Neuronal stem cell (in vitro differentiated cells): ENCODE data around the gene C2orf69.

Experiments
- DNase-seq: peaks from one replicate; pipeline ENCODE4 v3.0.0-alpha.2; 2013; ENCODE audit warnings: low spot score
- H2AFZ ChIP-seq: one replicate; pipeline ENCODE4 v1.6.1; 2013; ENCODE audit warnings: mild to moderate bottlenecking, low read length, inconsistent platforms
- H2AK5ac ChIP-seq: 2 replicates; pipeline ENCODE4 v1.6.1; 2013; ENCODE audit warnings: low read depth, mild to moderate bottlenecking, inconsistent platforms, low read length, moderate library complexity, mixed read lengths
- H2BK120ac ChIP-seq: 2 replicates; pipeline ENCODE4 v1.6.1; 2013; ENCODE audit warnings: low read depth, mild to moderate bottlenecking, inconsistent platforms, low read length, moderate library complexity, mixed read lengths
- H2BK12ac ChIP-seq: one replicate; pipeline ENCODE4 v1.6.1; 2013; ENCODE audit warnings: low read length, inconsistent platforms
- H2BK15ac ChIP-seq: 2 replicates; pipeline ENCODE4 v1.6.1; 2013; ENCODE audit warnings: mild to moderate bottlenecking, low read length, inconsistent platforms, mixed read lengths
- H2BK5ac ChIP-seq: one replicate; pipeline ENCODE4 v1.6.1; 2013; ENCODE audit warnings: inconsistent platforms, mild to moderate bottlenecking, low read length, moderate library complexity
- H3K14ac ChIP-seq: one replicate; pipeline ENCODE4 v1.6.1; 2013; ENCODE audit warnings: low read length, inconsistent platforms
- H3K18ac ChIP-seq: 2 replicates; pipeline ENCODE4 v1.6.1; 2013; ENCODE audit warnings: low read length, inconsistent platforms
- H3K23ac ChIP-seq: 2 replicates; pipeline ENCODE4 v1.6.1; 2013; ENCODE audit warnings: low read depth, mild to moderate bottlenecking, mixed read lengths, low read length, inconsistent platforms; ENCODE audit not compliant: poor library complexity
- H3K27ac ChIP-seq: replicated peaks from 3 replicates; pipeline ENCODE4 v1.5.1; 2013; ENCODE audit warnings: low read length, inconsistent platforms
- H3K27me3 ChIP-seq, 3 experiments: 2 replicates each; pipeline ENCODE4 v1.6.1; 2013; ENCODE audit warnings: low read length in 3 of 3, mild to moderate bottlenecking in 2 of 3, inconsistent platforms in 1 of 3, low read depth in 1 of 3, mixed read lengths in 1 of 3, moderate library complexity in 1 of 3; ENCODE audit not compliant: control insufficient read depth in 3 of 3, insufficient read depth in 3 of 3
- H3K36me3 ChIP-seq, 2 donors: replicated peaks in 1 of 2; 2 replicates each; pipeline ENCODE4 v1.6.1; 2013; ENCODE audit warnings: low read length in 2 of 2; ENCODE audit not compliant: control insufficient read depth in 2 of 2, insufficient read depth in 2 of 2
- H3K4ac ChIP-seq: 2 replicates; pipeline ENCODE4 v1.6.1; 2013; ENCODE audit warnings: inconsistent platforms, mild to moderate bottlenecking, low read length, moderate library complexity
- H3K4me1 ChIP-seq, 2 donors: 1 replicate in 1 of 2; 2 replicates in 1 of 2; pipeline ENCODE4 v1.6.1; 2013; ENCODE audit warnings: low read length in 2 of 2, low read depth in 1 of 2; ENCODE audit not compliant: control insufficient read depth in 2 of 2, insufficient read depth in 1 of 2
- H3K4me2 ChIP-seq: one replicate; pipeline ENCODE4 v1.6.1; 2013; ENCODE audit warnings: mild to moderate bottlenecking, low read length, inconsistent platforms; ENCODE audit not compliant: insufficient read depth, poor library complexity, severe bottlenecking
- H3K4me3 ChIP-seq, 2 donors: 2 replicates each; pipeline ENCODE4 v1.5.1; 2013; ENCODE audit warnings: low read length in 2 of 2, mild to moderate bottlenecking in 2 of 2, inconsistent platforms in 1 of 2, moderate library complexity in 1 of 2
- H3K79me1 ChIP-seq: one replicate; pipeline ENCODE4 v1.6.1; 2013; ENCODE audit warnings: low read depth, mild to moderate bottlenecking, inconsistent platforms, low read length, moderate library complexity
- H3K9ac ChIP-seq: one replicate; pipeline ENCODE4 v1.6.1; 2013; ENCODE audit warnings: mild to moderate bottlenecking, low read depth, low read length, inconsistent platforms; ENCODE audit not compliant: poor library complexity
- H3K9me3 ChIP-seq, 2 donors: replicated peaks in 1 of 2; 2 replicates each; pipeline versions ENCODE3 to v1.6.1; 2013; ENCODE audit warnings: low read length in 2 of 2, mild to moderate bottlenecking in 2 of 2, inconsistent platforms in 1 of 2, low read depth in 1 of 2, mixed read lengths in 1 of 2, moderate library complexity in 1 of 2; ENCODE audit not compliant: control insufficient read depth in 2 of 2, insufficient read depth in 1 of 2
- H4K8ac ChIP-seq: one replicate; pipeline ENCODE4 v1.6.1; 2013; ENCODE audit warnings: low read depth, mild to moderate bottlenecking, inconsistent platforms, low read length, moderate library complexity
- H4K91ac ChIP-seq: one replicate; pipeline ENCODE4 v1.6.1; 2013; ENCODE audit warnings: low read length, low read depth, mild to moderate bottlenecking, inconsistent platforms; ENCODE audit not compliant: poor library complexity
- WGBS, 2 donors: extraction: QIAGEN DNeasy Blood & Tissue Kit; methylation state at CpG; one replicate each; pipeline ENCODE4 v1.1.7; 2013; ENCODE audit warnings: missing lambda C conversion rate in 2 of 2, mixed read lengths in 1 of 2; ENCODE audit not compliant: insufficient read length in 2 of 2, insufficient replicate concordance in 1 of 2; ENCODE audit errors: extremely low coverage in 2 of 2; 5-methylcytosine and 5-hydroxymethylcytosine counted together

C2orf69 gene

GRCh38 chr2:199875400-199875799 is 35.7 kb upstream of the C2orf69 start:
- H3K4ac ChIP-seq = no peak overlapping the region
- no peak overlapping the region for H3K18ac ChIP-seq
- no peak overlapping the region for H2BK12ac ChIP-seq
- H3K14ac ChIP-seq = no peak overlapping the region
- no peak overlapping the region for H2AFZ ChIP-seq
- H2AK5ac ChIP-seq = no peak overlapping the region
- no peak overlapping the region for H4K8ac ChIP-seq
- H2BK5ac ChIP-seq = no peak overlapping the region
- no CpG with 5 or more reads among the region's 1 CpG for WGBS, 2 donors
- no peak overlapping the region for H3K23ac ChIP-seq
- no peaks in the 10 kb centered on the region for H3K79me1 ChIP-seq
- no peaks in the 10 kb centered on the region for H3K27me3 ChIP-seq
- H3K4me2 ChIP-seq = no peak overlapping the region
- no peak overlapping the region for H2BK15ac ChIP-seq
- no peak for DNase-seq
- H2BK120ac ChIP-seq = no peak overlapping the region
- no peak overlapping the region for H4K91ac ChIP-seq
- peaks cover 4 to 9% of the 10 kb centered on the region in 2 donors for H3K9me3 ChIP-seq
- no peak overlapping the region for H3K4me3 ChIP-seq
- no peak overlapping the region for H3K9ac ChIP-seq
- H3K4me1 ChIP-seq = no peaks in the 10 kb centered on the region
- H3K27ac ChIP-seq = no peak overlapping the region
- H3K36me3 ChIP-seq = no peaks in the 10 kb centered on the region

- no peak overlapping the region for H3K4me2 ChIP-seq
- no peaks in the 10 kb centered on the region for H3K36me3 ChIP-seq
- no peak overlapping the region for H4K91ac ChIP-seq
- H3K4ac ChIP-seq = no peak overlapping the region
- no peak overlapping the region for H3K4me3 ChIP-seq
- no peak overlapping the region for H3K9ac ChIP-seq
- no peaks in the 10 kb centered on the region for H3K27me3 ChIP-seq
- peaks cover 0 to 4% of the 10 kb centered on the region in 2 donors for H3K9me3 ChIP-seq
- H2BK120ac ChIP-seq = no peak overlapping the region
- DNase-seq = no peak
- no peaks in the 10 kb centered on the region for H3K4me1 ChIP-seq
- no peak overlapping the region for H3K14ac ChIP-seq
- H4K8ac ChIP-seq = no peak overlapping the region
- no peak overlapping the region for H2AK5ac ChIP-seq
- H3K23ac ChIP-seq = no peak overlapping the region
- H2AFZ ChIP-seq = no peak overlapping the region
- no peak overlapping the region for H3K18ac ChIP-seq
- no peak overlapping the region for H2BK12ac ChIP-seq
- no peak overlapping the region for H2BK5ac ChIP-seq
- H3K79me1 ChIP-seq = no peaks in the 10 kb centered on the region
- H3K27ac ChIP-seq = no peak overlapping the region
- no peak overlapping the region for H2BK15ac ChIP-seq
These were observed 28.4 kb upstream of the C2orf69 start for GRCh38 chr2:199882667-199883066.

- Histone ChIP-seq H3K14ac (no peak overlapping the region), H3K4me3 (no peak overlapping the region), H2AK5ac (no peak overlapping the region), H3K18ac (no peak overlapping the region), H2BK120ac (no peak overlapping the region), H2AFZ (no peak overlapping the region), H3K4me2 (no peak overlapping the region), H3K36me3 (no peaks in the 10 kb centered on the region), H3K27me3 (no peaks in the 10 kb centered on the region), H4K8ac (no peak overlapping the region), H3K9ac (no peak overlapping the region), H3K4ac (no peak overlapping the region), H3K79me1 (no peaks in the 10 kb centered on the region), H3K23ac (no peak overlapping the region), H2BK12ac (no peak overlapping the region), H2BK5ac (no peak overlapping the region), H3K9me3 (no peaks in the 10 kb centered on the region), H3K27ac (no peak overlapping the region), H3K4me1 (no peaks in the 10 kb centered on the region), H2BK15ac (no peak overlapping the region), H4K91ac (no peak overlapping the region)
- WGBS, 2 donors = no CpG with 5 or more reads among the region's 6 CpGs
- no peak for DNase-seq
These were observed 27.4 kb upstream of the C2orf69 start for GRCh38 chr2:199883474-199884212.

GRCh38 chr2:199895406-199895805 is 15.7 kb upstream of the C2orf69 start:
- H3K14ac ChIP-seq = no peak overlapping the region
- H3K4me1 ChIP-seq = no peaks in the 10 kb centered on the region
- no CpG with 5 or more reads among the region's 3 CpGs for WGBS, 2 donors
- H3K18ac ChIP-seq = no peak overlapping the region
- H3K4me3 ChIP-seq = no peak overlapping the region
- H4K91ac ChIP-seq = no peak overlapping the region
- no peak for DNase-seq
- no peak overlapping the region for H3K4ac ChIP-seq
- no peak overlapping the region for H3K9ac ChIP-seq
- no peaks in the 10 kb centered on the region for H3K79me1 ChIP-seq
- no peak overlapping the region for H2BK12ac ChIP-seq
- no peak overlapping the region for H2BK5ac ChIP-seq
- H2BK120ac ChIP-seq = no peak overlapping the region
- H3K36me3 ChIP-seq = no peaks in the 10 kb centered on the region
- no peaks in the 10 kb centered on the region for H3K9me3 ChIP-seq
- no peak overlapping the region for H3K4me2 ChIP-seq
- H3K23ac ChIP-seq = no peak overlapping the region
- H3K27me3 ChIP-seq = no peaks in the 10 kb centered on the region
- H2AFZ ChIP-seq = no peak overlapping the region
- no peak overlapping the region for H4K8ac ChIP-seq
- H2AK5ac ChIP-seq = no peak overlapping the region
- no peak overlapping the region for H3K27ac ChIP-seq
- no peak overlapping the region for H2BK15ac ChIP-seq
